Mucosa of rectum (tissue), 2 donors: ENCODE data around the gene FNDC11.

Experiments
- H3K27ac ChIP-seq, 2 donors: one replicate each; pipeline ENCODE4 v1.7.0; 2013; ENCODE audit warnings: inconsistent platforms in 2 of 2, low read depth in 2 of 2, low read length in 2 of 2
- H3K27me3 ChIP-seq, 2 donors: one replicate each; pipeline ENCODE4 v1.7.0; 2013; ENCODE audit warnings: low read length in 2 of 2; ENCODE audit not compliant: control insufficient read depth in 2 of 2, insufficient read depth in 2 of 2
- H3K36me3 ChIP-seq, 2 donors: one replicate each; pipeline ENCODE4 v1.7.0; 2013; ENCODE audit warnings: low read length in 2 of 2; ENCODE audit not compliant: control insufficient read depth in 2 of 2, insufficient read depth in 2 of 2
- H3K4me1 ChIP-seq, 2 donors: one replicate each; pipeline ENCODE4 v1.7.0; 2013; ENCODE audit warnings: low read length in 2 of 2, mild to moderate bottlenecking in 1 of 2; ENCODE audit not compliant: control insufficient read depth in 2 of 2, insufficient read depth in 2 of 2
- H3K4me3 ChIP-seq, 2 donors: one replicate each; pipeline ENCODE4 v1.7.0; 2013; ENCODE audit warnings: low read length in 2 of 2
- H3K9ac ChIP-seq, 2 donors: one replicate each; pipeline ENCODE4 v1.7.0; 2013; ENCODE audit warnings: low read length in 2 of 2, low read depth in 1 of 2, mild to moderate bottlenecking in 1 of 2
- H3K9me3 ChIP-seq, 2 donors: one replicate each; pipeline ENCODE4 v1.7.0; 2013; ENCODE audit warnings: low read length in 2 of 2; ENCODE audit not compliant: control insufficient read depth in 2 of 2
- donor health status: healthy.
- donor health status: Normal muscosa, but diverticular disease.

The FNDC11 gene

GRCh38 chr20:63539441-63540370 lies 14.3 kb upstream of the FNDC11 start:
- H3K9ac ChIP-seq, result peak overlapping the region in 1 of 2 donors; percentile 28
- H3K4me1 ChIP-seq, result peaks cover 20 to 40% of the 10 kb centered on the region in 2 donors
- H3K27ac ChIP-seq, result peak overlapping the region; percentile 99

GRCh38 chr20:63540417-63541186 lies 13.4 kb upstream of the FNDC11 start:
- Histone ChIP-seq H3K9me3 (no peaks in the 10 kb centered on the region), H3K36me3 (no peaks in the 10 kb centered on the region), H3K27me3 (no peaks in the 10 kb centered on the region), H3K4me3 (no peak overlapping the region), H3K27ac (no peak overlapping the region), H3K9ac (no peak overlapping the region), H3K4me1 (peaks cover 21 to 41% of the 10 kb centered on the region in 2 donors)

More at GRCh38 chr20:63539441-63540370, 14.3 kb upstream of the FNDC11 start:
- Histone ChIP-seq H3K4me3 (no peak overlapping the region), H3K36me3 (no peaks in the 10 kb centered on the region), H3K27me3 (no peaks in the 10 kb centered on the region), H3K9me3 (no peaks in the 10 kb centered on the region)

GRCh38 chr20:63541371-63541770 lies 12.6 kb upstream of the FNDC11 start:
- Histone ChIP-seq H3K4me3 (no peak overlapping the region), H3K9me3 (no peaks in the 10 kb centered on the region), H3K27me3 (no peaks in the 10 kb centered on the region), H3K27ac (no peak overlapping the region), H3K4me1 (peaks cover 26 to 45% of the 10 kb centered on the region in 2 donors), H3K36me3 (no peaks in the 10 kb centered on the region), H3K9ac (peak overlapping the region in 1 of 2 donors; percentile 63)

GRCh38 chr20:63542031-63542559 lies 11.9 kb upstream of the FNDC11 start:
- H3K9ac ChIP-seq, result peak overlapping the region in 1 of 2 donors; percentile 63
- peak overlapping the region; percentile 13 to 33 for H3K4me3 ChIP-seq
- peaks cover 24 to 42% of the 10 kb centered on the region in 2 donors for H3K4me1 ChIP-seq
- H3K9me3 ChIP-seq, result no peaks in the 10 kb centered on the region
- peaks cover 0 to 5% of the 10 kb centered on the region in 2 donors for H3K27me3 ChIP-seq
- no peaks in the 10 kb centered on the region for H3K36me3 ChIP-seq
- peak overlapping the region; percentile 38 to 56 for H3K27ac ChIP-seq

GRCh38 chr20:63542696-63543095 lies 11.3 kb upstream of the FNDC11 start:
- Histone ChIP-seq H3K27ac (no peak overlapping the region), H3K9ac (peak overlapping the region in 1 of 2 donors; percentile 63), H3K4me3 (no peak overlapping the region), H3K4me1 (peaks cover 24 to 40% of the 10 kb centered on the region in 2 donors), H3K27me3 (peaks cover 0 to 8% of the 10 kb centered on the region in 2 donors), H3K9me3 (no peaks in the 10 kb centered on the region), H3K36me3 (no peaks in the 10 kb centered on the region)

GRCh38 chr20:63543131-63543530 lies 10.8 kb upstream of the FNDC11 start:
- Histone ChIP-seq H3K36me3 (no peaks in the 10 kb centered on the region), H3K4me3 (no peak overlapping the region), H3K27me3 (peaks cover under 1 to 8% of the 10 kb centered on the region in 2 donors), H3K9me3 (no peaks in the 10 kb centered on the region), H3K9ac (no peak overlapping the region), H3K27ac (no peak overlapping the region), H3K4me1 (peaks cover 26 to 38% of the 10 kb centered on the region in 2 donors)

- peaks cover 26 to 36% of the 10 kb centered on the region in 2 donors for H3K4me1 ChIP-seq
- no peaks in the 10 kb centered on the region for H3K36me3 ChIP-seq
- no peak overlapping the region for H3K4me3 ChIP-seq
- no peak overlapping the region for H3K27ac ChIP-seq
- no peaks in the 10 kb centered on the region for H3K9me3 ChIP-seq
- no peak overlapping the region for H3K9ac ChIP-seq
- H3K27me3 ChIP-seq, result peaks cover 7 to 14% of the 10 kb centered on the region in 2 donors
Observed at GRCh38 chr20:63543733-63544132, 10.2 kb upstream of the FNDC11 start.

GRCh38 chr20:63544241-63544957 lies 9.6 kb upstream of the FNDC11 start:
- Histone ChIP-seq H3K27ac (peak overlapping the region; percentile 32 to 64), H3K4me1 (peaks cover 19 to 30% of the 10 kb centered on the region in 2 donors), H3K9ac (no peak overlapping the region), H3K27me3 (peaks cover 8 to 16% of the 10 kb centered on the region in 2 donors), H3K4me3 (no peak overlapping the region), H3K9me3 (no peaks in the 10 kb centered on the region), H3K36me3 (no peaks in the 10 kb centered on the region)

- Histone ChIP-seq H3K36me3 (no peaks in the 10 kb centered on the region), H3K4me1 (peaks cover 18 to 28% of the 10 kb centered on the region in 2 donors), H3K9me3 (no peaks in the 10 kb centered on the region), H3K27me3 (peaks cover 8 to 18% of the 10 kb centered on the region in 2 donors), H3K27ac (peak overlapping the region; percentile 69 to 71), H3K4me3 (no peak overlapping the region), H3K9ac (no peak overlapping the region)
Observed at GRCh38 chr20:63544958-63545516, 8.9 kb upstream of the FNDC11 start.
